H1 (cell line): ENCODE data around the gene CLN5. TPM values are rescaled to one million over a fixed set of nuclear protein-coding genes. Genes with fewer than 3 reads are reported as not detected.

Source experiments
- CBX8 ChIP-seq: fragments of 300-800, 300-1000 bp; sonication (generic); IDR thresholded peaks from 2 replicates; pipeline ENCODE4 v1.7.1; 2016; ENCODE audit warnings: low read depth, low read length, borderline replicate concordance
- GTF2F1 ChIP-seq: IDR thresholded peaks from 2 replicates; pipeline ENCODE4 v1.6.1; 2012; ENCODE audit warnings: low read depth, low read length, improper control_type of control experiment, borderline replicate concordance
- POU5F1 ChIP-seq: IDR thresholded peaks from 2 replicates; pipeline ENCODE4 v1.6.1; 2011; ENCODE audit warnings: low read depth, mild to moderate bottlenecking, low read length, moderate library complexity
- SUZ12 ChIP-seq: fragments of 200-600 bp; sonication (generic); IDR thresholded peaks from 2 replicates; pipeline ENCODE4 v1.6.1; 2012; ENCODE audit warnings: mild to moderate bottlenecking, inconsistent platforms, low read length, moderate library complexity, mixed read lengths
- polyA plus RNA-seq, 7 experiments: library from polyadenylated mRNA; depleted of rRNA in 3 of 7; stranded (reverse) in 5 of 7; unstranded in 2 of 7; fragments of >200 nt in 5 of 7; fragments of 200-250 nt in 2 of 7; gene quantifications; 1 replicate in 5 of 7; 2 replicates in 1 of 7; 4 replicates in 1 of 7; pipeline versions ENCODE4 v1.2.1 to v1.2.3, GENCODE V29; 2011 to 2013; ENCODE audit warnings: missing spikeins in 2 of 7, mixed read lengths in 2 of 7
- total RNA-seq: library from RNA; stranded (reverse); fragmentation: NEBNext Ultra II Directional; extraction: Animal tissue kit (Norgen Biotek cat#: 25700); gene quantifications from 2 replicates; pipeline ENCODE4 v1.2.1, GENCODE V29; 2021
- TF ChIP-seq, protein P1 (sequence below): IDR thresholded peaks from 2 replicates; pipeline ENCODE4 v1.6.1; 2012; ENCODE audit warnings: inconsistent platforms
- TF ChIP-seq, protein P2 (sequence below): IDR thresholded peaks from 2 replicates; pipeline ENCODE4 v1.6.1; 2012; ENCODE audit warnings: low read length, inconsistent platforms

Gene CLN5
- total and polyA plus RNA-seq, 2 of the 8 experiments (the other 6 are each of a cell fraction or from before 2014, with no cell fraction given) = 5.3 to 10.1 TPM

GRCh38 chr13:76982061-76982460 lies 9.8 kb upstream of the CLN5 start (continued):
- TF ChIP-seq, protein P1, sequence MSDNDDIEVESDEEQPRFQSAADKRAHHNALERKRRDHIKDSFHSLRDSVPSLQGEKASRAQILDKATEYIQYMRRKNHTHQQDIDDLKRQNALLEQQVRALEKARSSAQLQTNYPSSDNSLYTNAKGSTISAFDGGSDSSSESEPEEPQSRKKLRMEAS = no peak
- TF ChIP-seq SUZ12 = no peak
- no peak for TF ChIP-seq CBX8
- TF ChIP-seq POU5F1 = no peak
- TF ChIP-seq GTF2F1 = no peak
- TF ChIP-seq, protein P2, sequence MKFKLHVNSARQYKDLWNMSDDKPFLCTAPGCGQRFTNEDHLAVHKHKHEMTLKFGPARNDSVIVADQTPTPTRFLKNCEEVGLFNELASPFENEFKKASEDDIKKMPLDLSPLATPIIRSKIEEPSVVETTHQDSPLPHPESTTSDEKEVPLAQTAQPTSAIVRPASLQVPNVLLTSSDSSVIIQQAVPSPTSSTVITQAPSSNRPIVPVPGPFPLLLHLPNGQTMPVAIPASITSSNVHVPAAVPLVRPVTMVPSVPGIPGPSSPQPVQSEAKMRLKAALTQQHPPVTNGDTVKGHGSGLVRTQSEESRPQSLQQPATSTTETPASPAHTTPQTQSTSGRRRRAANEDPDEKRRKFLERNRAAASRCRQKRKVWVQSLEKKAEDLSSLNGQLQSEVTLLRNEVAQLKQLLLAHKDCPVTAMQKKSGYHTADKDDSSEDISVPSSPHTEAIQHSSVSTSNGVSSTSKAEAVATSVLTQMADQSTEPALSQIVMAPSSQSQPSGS = no peak
